Peyer's patch (tissue), 4 donors: ENCODE data around the gene ZFYVE9. TPM values are rescaled to one million over a fixed set of nuclear protein-coding genes. Genes with fewer than 3 reads are reported as not detected.

Experiments
- DNase-seq, 3 donors: peaks; one replicate each; pipeline ENCODE4 v3.0.0-alpha.2; 2017 to 2019
- H3K27ac ChIP-seq, 4 donors: fragments of 200-600 bp; sonication (generic); one replicate each; pipeline ENCODE4 v1.5.1; 2016 to 2019
- H3K27me3 ChIP-seq, 2 donors: fragments of 200-600 bp; sonication (generic); one replicate each; pipeline ENCODE4 v1.5.1; 2019
- H3K36me3 ChIP-seq, 3 donors: fragments of 200-600 bp; sonication (generic); one replicate each; pipeline ENCODE4 v1.5.1; 2016 to 2019
- H3K4me1 ChIP-seq, 4 donors: fragments of 200-600 bp; sonication (generic); one replicate each; pipeline ENCODE4 v1.5.1; 2016 to 2019
- H3K4me3 ChIP-seq, 4 donors: fragments of 200-600 bp; sonication (generic); 1 replicate in 3 of 4; 2 replicates in 1 of 4; pipeline ENCODE4 v1.5.1; 2016 to 2019; ENCODE audit warnings: mild to moderate bottlenecking in 1 of 4
- H3K9me3 ChIP-seq, 4 donors: fragments of 200-600 bp; sonication (generic); one replicate each; pipeline ENCODE4 v1.5.1; 2016 to 2019; ENCODE audit warnings: mild to moderate bottlenecking in 1 of 4
- POLR2A ChIP-seq, 2 donors: fragments of 450-650 bp; IDR thresholded peaks; one replicate each; pipeline ENCODE4 v1.5.1; 2017; ENCODE audit warnings: antibody characterized with exemption in 2 of 2, mild to moderate bottlenecking in 2 of 2, moderate library complexity in 2 of 2
- total RNA-seq, 4 donors: library from RNA; depleted of rRNA; stranded (reverse); fragments of >200 nt; gene quantifications; one replicate each; pipeline ENCODE4 v1.1.0, GENCODE V29; 2016
- TF ChIP-seq, protein P1 (sequence below), 6 experiments: fragments of 450-650 bp in 4 of 6; fragments of 200-600 bp in 2 of 6; sonication (generic) in 1 of 6; IDR thresholded peaks; one replicate each; pipeline ENCODE4 v1.5.1; 2017 to 2019; ENCODE audit warnings: antibody characterized with exemption in 6 of 6, mild to moderate bottlenecking in 3 of 6, moderate library complexity in 1 of 6

Gene ZFYVE9
- total RNA-seq, 4 donors from 2014 or later = 21.6 to 36.3 (median 25.4) TPM

DNA sequence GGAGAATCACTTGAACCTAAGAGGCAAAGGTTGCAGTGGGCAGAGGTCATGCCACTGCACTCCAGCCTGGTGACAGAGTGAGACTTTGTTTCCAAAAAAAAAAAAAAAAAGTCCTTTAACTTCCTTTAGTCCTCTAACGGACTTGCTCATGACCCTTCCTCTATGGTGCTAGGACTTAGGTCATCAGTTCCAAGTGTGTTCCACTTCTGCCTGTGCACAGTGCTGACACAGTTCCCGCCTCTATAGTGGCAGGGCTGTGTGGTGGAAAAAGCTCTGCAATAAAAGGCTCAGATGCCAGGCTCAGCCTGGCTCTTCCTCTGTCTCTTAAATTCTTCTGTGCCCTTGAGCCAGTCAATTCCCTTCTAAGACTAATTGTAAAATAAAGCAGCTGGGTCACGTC is 202.1 kb downstream of the ZFYVE9 start:
- Histone ChIP-seq H3K9me3 (no peaks in the 10 kb centered on the region), H3K36me3 (peaks cover 0 to 8% (median 0%) of the 10 kb centered on the region in 3 donors), H3K4me3 (no peak overlapping the region), H3K27me3 (no peaks in the 10 kb centered on the region), H3K4me1 (no peaks in the 10 kb centered on the region), H3K27ac (no peak overlapping the region)
- no peak for DNase-seq
- TF ChIP-seq POLR2A (IDR thresholded peaks at IDR 0.05) = no peak
- TF ChIP-seq, protein P1, sequence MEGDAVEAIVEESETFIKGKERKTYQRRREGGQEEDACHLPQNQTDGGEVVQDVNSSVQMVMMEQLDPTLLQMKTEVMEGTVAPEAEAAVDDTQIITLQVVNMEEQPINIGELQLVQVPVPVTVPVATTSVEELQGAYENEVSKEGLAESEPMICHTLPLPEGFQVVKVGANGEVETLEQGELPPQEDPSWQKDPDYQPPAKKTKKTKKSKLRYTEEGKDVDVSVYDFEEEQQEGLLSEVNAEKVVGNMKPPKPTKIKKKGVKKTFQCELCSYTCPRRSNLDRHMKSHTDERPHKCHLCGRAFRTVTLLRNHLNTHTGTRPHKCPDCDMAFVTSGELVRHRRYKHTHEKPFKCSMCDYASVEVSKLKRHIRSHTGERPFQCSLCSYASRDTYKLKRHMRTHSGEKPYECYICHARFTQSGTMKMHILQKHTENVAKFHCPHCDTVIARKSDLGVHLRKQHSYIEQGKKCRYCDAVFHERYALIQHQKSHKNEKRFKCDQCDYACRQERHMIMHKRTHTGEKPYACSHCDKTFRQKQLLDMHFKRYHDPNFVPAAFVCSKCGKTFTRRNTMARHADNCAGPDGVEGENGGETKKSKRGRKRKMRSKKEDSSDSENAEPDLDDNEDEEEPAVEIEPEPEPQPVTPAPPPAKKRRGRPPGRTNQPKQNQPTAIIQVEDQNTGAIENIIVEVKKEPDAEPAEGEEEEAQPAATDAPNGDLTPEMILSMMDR (IDR thresholded peaks at IDR 0.05) = no peak

DNA sequence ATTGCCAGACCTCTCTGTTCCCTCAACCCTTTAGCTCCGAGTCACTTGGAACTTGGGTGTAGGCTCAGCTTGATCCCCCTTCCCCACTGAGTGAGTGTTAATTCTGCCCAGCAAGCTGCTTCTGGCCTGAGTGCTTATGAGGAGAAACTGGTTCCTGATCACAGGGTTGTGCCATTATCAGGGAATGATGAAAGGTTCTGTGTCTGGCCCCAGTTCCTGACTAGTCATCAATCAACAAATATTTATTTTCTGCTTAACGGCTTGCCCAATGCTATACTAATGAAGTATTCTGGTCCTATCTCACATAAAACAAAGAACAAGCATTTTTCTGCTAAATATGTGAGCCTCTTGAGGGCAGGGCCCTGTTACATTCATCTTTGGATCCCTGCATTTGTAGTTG is 203.4 kb downstream of the ZFYVE9 start:
- Histone ChIP-seq H3K4me1 (no peaks in the 10 kb centered on the region), H3K36me3 (peaks cover 0 to 13% (median 0%) of the 10 kb centered on the region in 3 donors), H3K4me3 (no peak overlapping the region), H3K9me3 (no peaks in the 10 kb centered on the region), H3K27me3 (no peaks in the 10 kb centered on the region), H3K27ac (no peak overlapping the region)
- no peak for DNase-seq
- TF ChIP-seq, protein P1 (IDR thresholded peaks at IDR 0.05) = no peak
- no peak for TF ChIP-seq POLR2A (IDR thresholded peaks at IDR 0.05)

DNA sequence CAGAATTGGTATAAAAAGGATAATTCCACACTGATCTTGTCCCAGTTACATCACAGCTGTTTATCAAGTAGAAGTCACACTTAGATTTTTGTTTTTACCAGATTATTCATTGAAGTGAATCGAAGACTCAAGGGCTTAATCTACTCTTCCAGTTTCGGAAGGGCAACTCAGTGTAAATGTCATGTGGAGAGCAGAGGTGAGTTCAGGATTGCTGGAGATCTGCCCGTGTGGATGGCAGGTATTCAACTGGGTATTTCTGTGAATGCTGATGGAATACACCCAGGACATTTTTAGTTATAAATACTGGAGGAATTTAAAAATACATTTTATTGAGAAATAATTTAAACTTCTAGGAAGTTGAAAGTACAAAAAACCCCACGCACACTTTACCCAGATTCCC is 204.8 kb downstream of the ZFYVE9 start:
- no peaks in the 10 kb centered on the region for H3K9me3 ChIP-seq
- TF ChIP-seq, protein P1 (IDR thresholded peaks at IDR 0.05) = no peak
- no peak for TF ChIP-seq POLR2A (IDR thresholded peaks at IDR 0.05)
- no peaks in the 10 kb centered on the region for H3K27me3 ChIP-seq
- H3K4me3 ChIP-seq = no peak overlapping the region
- H3K4me1 ChIP-seq = no peaks in the 10 kb centered on the region
- DNase-seq = no peak
- H3K36me3 ChIP-seq = peaks cover 0 to 21% (median 0%) of the 10 kb centered on the region in 3 donors
- no peak overlapping the region for H3K27ac ChIP-seq

DNA sequence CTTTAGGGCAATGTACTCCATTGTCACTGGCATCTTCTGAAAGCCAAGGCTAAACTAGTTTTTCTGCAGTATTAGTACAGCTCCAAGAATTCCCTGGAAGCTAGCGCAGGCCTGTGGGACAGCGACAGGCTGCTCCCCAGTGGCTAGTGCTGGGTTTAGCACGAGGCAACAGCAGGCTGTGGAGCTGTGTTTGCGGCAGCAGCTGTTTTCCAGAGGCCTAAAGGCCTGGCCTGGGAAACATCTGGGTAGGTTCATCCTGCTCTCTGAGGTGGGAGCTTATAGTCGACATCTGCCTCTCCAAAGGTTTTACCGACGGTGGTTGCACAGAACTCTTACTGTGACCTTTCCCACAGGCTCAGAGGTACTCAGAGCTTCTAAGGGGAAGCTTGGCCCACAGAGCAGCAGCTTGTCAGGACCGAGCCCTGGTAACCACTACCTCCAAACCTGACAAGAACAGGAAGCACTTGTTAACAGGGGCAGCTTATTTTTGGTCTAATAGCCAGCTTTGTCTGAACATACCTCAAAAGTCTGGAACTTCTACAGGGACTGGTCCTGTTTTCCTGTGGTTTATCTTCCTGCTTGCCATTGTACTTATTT is 206.9 kb downstream of the ZFYVE9 start:
- Histone ChIP-seq H3K4me3 (no peak overlapping the region), H3K27ac (no peak overlapping the region), H3K9me3 (no peaks in the 10 kb centered on the region), H3K4me1 (no peaks in the 10 kb centered on the region), H3K27me3 (no peaks in the 10 kb centered on the region), H3K36me3 (peaks cover 0 to 36% (median 0%) of the 10 kb centered on the region in 3 donors)
- no peak for DNase-seq
- no peak for TF ChIP-seq POLR2A (IDR thresholded peaks at IDR 0.05)
- TF ChIP-seq, protein P1 (IDR thresholded peaks at IDR 0.05) = no peak

DNA sequence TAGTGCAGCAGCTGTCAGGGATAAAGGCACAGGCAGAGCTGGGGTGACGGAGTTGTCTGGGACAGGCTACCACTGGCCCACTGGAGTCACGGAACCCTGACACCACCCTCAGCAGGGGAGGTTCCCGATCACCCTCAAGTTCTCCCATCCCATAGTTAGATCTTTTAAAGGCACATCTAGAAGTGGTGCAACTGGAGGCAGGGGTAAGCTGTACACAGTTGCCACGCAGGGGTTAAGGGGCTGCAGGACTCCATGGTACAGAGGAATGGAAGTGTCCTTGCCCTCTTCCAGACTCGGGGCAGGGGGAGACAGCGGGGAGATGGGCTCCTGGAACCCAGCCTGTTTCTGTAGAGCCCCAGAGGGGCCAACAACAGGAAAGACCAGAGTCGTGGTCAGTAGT is 210.8 kb downstream of the ZFYVE9 start:
- DNase-seq = no peak
- TF ChIP-seq, protein P1 (IDR thresholded peaks at IDR 0.05) = no peak
- no peak for TF ChIP-seq POLR2A (IDR thresholded peaks at IDR 0.05)
- H3K27me3 ChIP-seq = no peaks in the 10 kb centered on the region
- no peak overlapping the region for H3K27ac ChIP-seq
- H3K4me3 ChIP-seq = no peak overlapping the region
- H3K4me1 ChIP-seq = no peaks in the 10 kb centered on the region
- H3K36me3 ChIP-seq = peaks cover 0 to 67% (median 0%) of the 10 kb centered on the region in 3 donors
- no peaks in the 10 kb centered on the region for H3K9me3 ChIP-seq
